Measurements from ENCODE around the gene ZNF28.
"Not testable (repeated sequence)": the region's sequence is repeated elsewhere in the genome, so short reads cannot be mapped to it uniquely, and the experiment has no call there.

DNA sequence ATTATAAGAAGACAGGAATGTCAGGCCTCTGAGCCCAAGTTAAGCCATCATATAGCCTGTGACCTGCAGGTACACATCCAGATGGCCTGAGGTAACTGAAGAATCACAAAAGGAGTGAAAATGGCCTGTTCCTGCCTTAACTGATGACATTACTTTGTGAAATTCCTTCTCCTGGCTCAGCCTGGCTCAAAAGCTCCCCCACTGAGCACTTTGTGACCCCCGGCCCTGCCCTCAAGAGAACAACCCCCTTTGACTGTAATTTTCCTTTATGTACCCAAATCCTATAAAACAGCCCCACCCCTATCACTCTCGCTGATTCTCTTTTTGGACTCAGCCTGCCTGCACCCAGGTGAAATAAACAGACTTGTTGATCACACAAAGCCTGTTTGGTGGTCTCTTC is 65.0 kb downstream of the ZNF28 start:
- TF ChIP-seq, protein P1, sequence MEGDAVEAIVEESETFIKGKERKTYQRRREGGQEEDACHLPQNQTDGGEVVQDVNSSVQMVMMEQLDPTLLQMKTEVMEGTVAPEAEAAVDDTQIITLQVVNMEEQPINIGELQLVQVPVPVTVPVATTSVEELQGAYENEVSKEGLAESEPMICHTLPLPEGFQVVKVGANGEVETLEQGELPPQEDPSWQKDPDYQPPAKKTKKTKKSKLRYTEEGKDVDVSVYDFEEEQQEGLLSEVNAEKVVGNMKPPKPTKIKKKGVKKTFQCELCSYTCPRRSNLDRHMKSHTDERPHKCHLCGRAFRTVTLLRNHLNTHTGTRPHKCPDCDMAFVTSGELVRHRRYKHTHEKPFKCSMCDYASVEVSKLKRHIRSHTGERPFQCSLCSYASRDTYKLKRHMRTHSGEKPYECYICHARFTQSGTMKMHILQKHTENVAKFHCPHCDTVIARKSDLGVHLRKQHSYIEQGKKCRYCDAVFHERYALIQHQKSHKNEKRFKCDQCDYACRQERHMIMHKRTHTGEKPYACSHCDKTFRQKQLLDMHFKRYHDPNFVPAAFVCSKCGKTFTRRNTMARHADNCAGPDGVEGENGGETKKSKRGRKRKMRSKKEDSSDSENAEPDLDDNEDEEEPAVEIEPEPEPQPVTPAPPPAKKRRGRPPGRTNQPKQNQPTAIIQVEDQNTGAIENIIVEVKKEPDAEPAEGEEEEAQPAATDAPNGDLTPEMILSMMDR (conservative IDR thresholded peaks at IDR 0.05 in 1 of 2, IDR thresholded peaks at IDR 0.05 in 1 of 2; ENCODE audit: low read depth in 1 of 2, low read length in 2 of 2), result not testable (repeated sequence)
- not testable (repeated sequence) for TF ChIP-seq EZH2 (IDR thresholded peaks at IDR 0.05; ENCODE audit: low read length, missing control alignments)
